Spleen (tissue), 7 donors: ENCODE results near the gene TUBGCP2.

Experiments used
- POLR2A ChIP-seq, 3 donors: fragments of 450-650 bp; IDR thresholded peaks; one replicate each; pipeline ENCODE4 v1.5.1; 2017; ENCODE audit warnings: antibody characterized with exemption in 3 of 3, mild to moderate bottlenecking in 1 of 3
- POLR2AphosphoS5 ChIP-seq, 3 donors: sonication (generic); formaldehyde crosslinking; IDR thresholded peaks; one replicate each; pipeline ENCODE4 v1.5.1; 2017; ENCODE audit warnings: antibody characterized with exemption in 3 of 3
- TF ChIP-seq, protein P1 (sequence below), 11 experiments: fragments of 200-600 bp in 7 of 11; fragments of 450-650 bp in 4 of 11; sonication (generic) in 4 of 11; IDR thresholded peaks in 8 of 11; conservative IDR thresholded peaks in 3 of 11; 1 replicate in 7 of 11; 2 replicates in 4 of 11; pipeline versions ENCODE4 v1.4.0 to v1.8.0; 2016 to 2021; ENCODE audit warnings: antibody characterized with exemption in 11 of 11, inconsistent platforms in 4 of 11, mild to moderate bottlenecking in 1 of 11
- donor health status: DM: no; HTN: no; CAD: no; lungs with moderate emphysema.
- donor health status: DM: no; HTN: no; CAD: no.
- donor health status: DM: no; HTN: no; CAD: no.

DNA sequence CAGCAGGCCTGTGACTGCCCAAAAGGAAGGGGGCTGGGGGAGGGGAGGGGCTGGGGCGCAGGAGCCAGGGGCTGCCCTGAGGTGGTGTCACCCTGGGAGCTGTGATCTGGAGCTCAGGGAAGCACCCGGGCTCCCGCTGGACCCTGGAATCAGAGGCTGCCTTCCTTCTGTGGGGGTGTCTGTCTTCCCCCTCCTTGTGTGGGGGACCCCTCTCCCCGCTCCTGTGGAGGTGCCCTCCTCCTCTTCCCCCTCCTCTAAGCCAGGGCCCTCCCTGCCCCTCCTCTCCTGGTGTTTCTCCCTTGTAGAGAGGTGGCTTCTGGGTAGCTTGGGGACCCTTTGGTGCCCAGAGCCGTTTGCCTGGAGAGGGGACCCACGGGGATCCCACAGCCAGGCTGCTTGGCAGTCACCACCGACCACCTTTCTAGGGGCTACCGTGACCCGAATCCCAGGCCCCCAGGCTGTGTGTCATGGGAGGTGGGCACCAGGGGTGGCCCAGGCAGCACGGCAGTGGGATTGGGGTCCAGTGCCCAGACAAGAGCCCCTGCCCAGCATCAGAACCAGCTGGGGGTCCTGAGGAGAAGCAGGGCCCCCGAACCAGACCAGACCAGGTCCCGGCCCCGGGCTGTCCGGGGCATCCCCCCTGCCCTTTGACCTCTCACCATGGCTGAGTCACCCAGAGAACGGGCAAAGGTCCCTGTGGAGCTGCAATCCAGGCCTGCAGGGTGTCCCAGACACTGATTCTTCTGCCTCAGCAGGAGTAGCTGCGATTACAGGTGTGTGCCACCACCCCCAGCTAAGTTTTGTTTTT, 39.2 kb upstream of the TUBGCP2 start:
- peak in 1 of 3 donors; percentile 44 for TF ChIP-seq POLR2AphosphoS5 (IDR thresholded peaks at IDR 0.05)
- TF ChIP-seq, protein P1, sequence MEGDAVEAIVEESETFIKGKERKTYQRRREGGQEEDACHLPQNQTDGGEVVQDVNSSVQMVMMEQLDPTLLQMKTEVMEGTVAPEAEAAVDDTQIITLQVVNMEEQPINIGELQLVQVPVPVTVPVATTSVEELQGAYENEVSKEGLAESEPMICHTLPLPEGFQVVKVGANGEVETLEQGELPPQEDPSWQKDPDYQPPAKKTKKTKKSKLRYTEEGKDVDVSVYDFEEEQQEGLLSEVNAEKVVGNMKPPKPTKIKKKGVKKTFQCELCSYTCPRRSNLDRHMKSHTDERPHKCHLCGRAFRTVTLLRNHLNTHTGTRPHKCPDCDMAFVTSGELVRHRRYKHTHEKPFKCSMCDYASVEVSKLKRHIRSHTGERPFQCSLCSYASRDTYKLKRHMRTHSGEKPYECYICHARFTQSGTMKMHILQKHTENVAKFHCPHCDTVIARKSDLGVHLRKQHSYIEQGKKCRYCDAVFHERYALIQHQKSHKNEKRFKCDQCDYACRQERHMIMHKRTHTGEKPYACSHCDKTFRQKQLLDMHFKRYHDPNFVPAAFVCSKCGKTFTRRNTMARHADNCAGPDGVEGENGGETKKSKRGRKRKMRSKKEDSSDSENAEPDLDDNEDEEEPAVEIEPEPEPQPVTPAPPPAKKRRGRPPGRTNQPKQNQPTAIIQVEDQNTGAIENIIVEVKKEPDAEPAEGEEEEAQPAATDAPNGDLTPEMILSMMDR (IDR thresholded peaks at IDR 0.05 in 8 of 11, conservative IDR thresholded peaks at IDR 0.05 in 3 of 11), result no peak
- TF ChIP-seq POLR2A (IDR thresholded peaks at IDR 0.05), result no peak
